Uterus (tissue), 2 donors: ENCODE results near the gene TPO.

ENCODE experiments used
- CTCF ChIP-seq, 4 experiments: fragments of 200-600 bp in 2 of 4; fragments of 450-650 bp in 2 of 4; sonication (generic) in 2 of 4; IDR thresholded peaks; one replicate each; pipeline ENCODE4 v1.5.1; 2016 to 2019; ENCODE audit warnings: antibody characterized with exemption in 4 of 4, mild to moderate bottlenecking in 2 of 4, moderate library complexity in 1 of 4
- POLR2A ChIP-seq, 2 donors: fragments of 450-650 bp; IDR thresholded peaks; one replicate each; pipeline ENCODE4 v1.6.1; 2016; ENCODE audit warnings: antibody characterized with exemption in 2 of 2, mild to moderate bottlenecking in 1 of 2, moderate library complexity in 1 of 2

- TF ChIP-seq CTCF (IDR thresholded peaks at IDR 0.05) (no peak), POLR2A (IDR thresholded peaks at IDR 0.05) (no peak)
Observed at GRCh38 chr2:1584691-1585485, 171.6 kb downstream of the TPO start.
